Right lobe of liver (tissue), 6 donors: ENCODE data around the gene ITGA8. TPM values are rescaled to one million over a fixed set of nuclear protein-coding genes. Genes with fewer than 3 reads are reported as not detected.
"Not testable (repeated sequence)": the region's sequence is repeated elsewhere in the genome, so short reads cannot be mapped to it uniquely, and the experiment has no call there.

ENCODE experiments used
- ATAC-seq, 4 donors: fragments of 200-7000 bp; cut with Tn5 transposase; one replicate each; pipeline ENCODE4 v1.9.1; 2020; ENCODE audit warnings: mild to moderate bottlenecking in 4 of 4, moderate library complexity in 4 of 4
- DNase-seq, 3 donors: peaks; one replicate each; pipeline ENCODE4 v3.0.0-alpha.2; 2020
- H3K27ac ChIP-seq, 3 donors: fragments of 200-600 bp; one replicate each; pipeline ENCODE4 v1.8.0; 2022
- H3K27me3 ChIP-seq, 2 donors: fragments of 200-600 bp; one replicate each; pipeline ENCODE4 v1.8.0; 2022
- H3K36me3 ChIP-seq, 4 donors: fragments of 200-600 bp; sonication (generic) in 1 of 4; one replicate each; pipeline versions ENCODE4 v1.5.1 to v1.8.0; 2017 to 2022; ENCODE audit warnings: control low read depth in 1 of 4
- H3K4me1 ChIP-seq, 4 donors: fragments of 200-600 bp; sonication (generic) in 1 of 4; one replicate each; pipeline versions ENCODE4 v1.5.1 to v1.8.0; 2017 to 2022; ENCODE audit warnings: control low read depth in 1 of 4
- H3K4me3 ChIP-seq, 3 donors: fragments of 200-600 bp; one replicate each; pipeline ENCODE4 v1.8.0; 2022
- H3K9me3 ChIP-seq, 4 donors: fragments of 200-600 bp; sonication (generic) in 1 of 4; one replicate each; pipeline versions ENCODE4 v1.5.1 to v1.8.0; 2017 to 2022; ENCODE audit warnings: control low read depth in 1 of 4
- CTCF ChIP-seq, 4 donors: fragments of 200-600 bp in 3 of 4; fragments of 450-650 bp in 1 of 4; IDR thresholded peaks; one replicate each; pipeline versions ENCODE4 v1.5.1 to v1.8.0; 2016 to 2022; ENCODE audit warnings: antibody characterized with exemption in 4 of 4, mild to moderate bottlenecking in 2 of 4
- POLR2A ChIP-seq: fragments of 450-650 bp; IDR thresholded peaks from one replicate; pipeline ENCODE4 v1.6.1; 2017; ENCODE audit warnings: antibody characterized with exemption, mild to moderate bottlenecking
- WGBS: methylation state at CpG from one replicate; pipeline ENCODE4 v1.1.6; 2018; ENCODE audit warnings: low coverage, low lambda C conversion rate; ENCODE audit not compliant: insufficient coverage; ENCODE audit errors: missing lambda C conversion rate; 5-methylcytosine and 5-hydroxymethylcytosine counted together
- intact Hi-C, 2 donors: fragments of 100-400 bp; cut with DNase I; formaldehyde crosslinking; loops; one replicate each; pipeline versions ENCODE4 v1.11.2 to v1.14.1; 2022
- total RNA-seq, 6 experiments: library from RNA; depleted of rRNA in 2 of 6; stranded (reverse); fragments of >200 nt in 2 of 6; fragmentation: NEBNext Ultra II Directional in 3 of 6; extraction: Animal tissue kit (Norgen Biotek cat#: 25700) in 3 of 6; gene quantifications; one replicate each; pipeline versions ENCODE4 v1.1.0 to v1.2.4, GENCODE V29; 2016 to 2023
- donor health status: DM: no; HTN: yes; CAD: no.
- donor health status: DM: no; HTN: no; CAD: no.
- donor health status: DM: no; HTN: no; CAD: no.
- donor health status: DM: no; HTN: yes; CAD: no.
- donor health status: DM: no; HTN: yes; CAD: no.

The ITGA8 gene
- total RNA-seq, 6 experiments from 2014 or later = 0.18 to 0.80 (median 0.36) TPM

GRCh38 chr10:15543994-15544393 lies 175.7 kb downstream of the ITGA8 start:
- 100% methylated on average over 1 of the region's 1 CpG for WGBS
- DNase-seq = no peak
- intact Hi-C loops = no loop called here
- H3K4me1 ChIP-seq = no peaks in the 10 kb centered on the region
- no peak overlapping the region for H3K4me3 ChIP-seq
- no peaks in the 10 kb centered on the region for H3K36me3 ChIP-seq
- H3K27me3 ChIP-seq = no peaks in the 10 kb centered on the region
- no peak for ATAC-seq
- H3K9me3 ChIP-seq = no peaks in the 10 kb centered on the region
- no peak for TF ChIP-seq CTCF (IDR thresholded peaks at IDR 0.05)
- TF ChIP-seq POLR2A = no peak
- H3K27ac ChIP-seq = no peak overlapping the region

DNA sequence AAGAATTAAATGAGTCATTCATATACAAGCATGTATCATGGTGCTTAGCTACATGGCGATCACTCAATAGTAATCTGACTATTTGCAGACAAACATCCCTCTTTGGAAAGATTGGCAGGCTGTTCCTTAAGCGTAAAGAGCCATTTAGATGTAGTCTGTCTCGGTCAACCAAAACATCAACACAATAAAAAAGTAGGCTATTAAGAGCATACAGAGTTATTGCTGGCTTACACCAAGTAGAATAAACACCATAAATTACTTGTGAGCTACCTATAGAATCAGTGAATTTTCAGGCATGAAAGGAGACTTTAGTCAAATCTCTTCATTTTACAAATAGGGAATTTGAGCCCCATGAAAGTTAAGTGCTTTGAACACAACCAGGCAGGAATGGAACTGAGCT lies 176.9 kb downstream of the ITGA8 start:
- H3K4me1 ChIP-seq = no peaks in the 10 kb centered on the region
- H3K9me3 ChIP-seq = no peaks in the 10 kb centered on the region
- TF ChIP-seq POLR2A (no peak), CTCF (IDR thresholded peaks at IDR 0.05) (no peak)
- DNase-seq (no peak), ATAC-seq (no peak)
- no peaks in the 10 kb centered on the region for H3K27me3 ChIP-seq
- H3K36me3 ChIP-seq = no peaks in the 10 kb centered on the region
- H3K4me3 ChIP-seq = no peak overlapping the region
- WGBS = 70% methylated on average over 3 of the region's 3 CpGs
- no peak overlapping the region for H3K27ac ChIP-seq
- intact Hi-C loops = no loop called here

GRCh38 chr10:15541376-15541775 lies 178.3 kb downstream of the ITGA8 start:
- H3K9me3 ChIP-seq = no peaks in the 10 kb centered on the region
- WGBS = 86% methylated on average over 1 of the region's 1 CpG
- no peak for ATAC-seq
- no peaks in the 10 kb centered on the region for H3K36me3 ChIP-seq
- H3K4me3 ChIP-seq = no peak overlapping the region
- no peaks in the 10 kb centered on the region for H3K27me3 ChIP-seq
- no peaks in the 10 kb centered on the region for H3K4me1 ChIP-seq
- intact Hi-C loops = no loop called here
- no peak for DNase-seq
- no peak overlapping the region for H3K27ac ChIP-seq
- TF ChIP-seq POLR2A (no peak), CTCF (IDR thresholded peaks at IDR 0.05) (no peak)

- Histone ChIP-seq H3K9me3 (no peaks in the 10 kb centered on the region), H3K36me3 (no peaks in the 10 kb centered on the region), H3K27ac (no peak overlapping the region), H3K4me3 (no peak overlapping the region), H3K4me1 (no peaks in the 10 kb centered on the region), H3K27me3 (no peaks in the 10 kb centered on the region)
- ATAC-seq (no peak), DNase-seq (no peak)
- 37% methylated on average over 2 of the region's 2 CpGs for WGBS
- intact Hi-C loops = no loop called here
- TF ChIP-seq POLR2A (no peak), CTCF (IDR thresholded peaks at IDR 0.05) (no peak)
Measured at GRCh38 chr10:15540727-15541126, 179.0 kb downstream of the ITGA8 start.

- Histone ChIP-seq H3K27me3 (no peaks in the 10 kb centered on the region), H3K27ac (no peak overlapping the region), H3K4me3 (no peak overlapping the region), H3K36me3 (no peaks in the 10 kb centered on the region), H3K9me3 (no peaks in the 10 kb centered on the region), H3K4me1 (no peaks in the 10 kb centered on the region)
- DNase-seq (no peak), ATAC-seq (no peak)
- intact Hi-C loops = no loop called here
- WGBS = 54% methylated on average over 1 of the region's 1 CpG
- TF ChIP-seq POLR2A = no peak
- no peak for TF ChIP-seq CTCF (IDR thresholded peaks at IDR 0.05)
Measured at GRCh38 chr10:15539262-15539661, 180.5 kb downstream of the ITGA8 start.

GRCh38 chr10:15534928-15535538 lies 184.7 kb downstream of the ITGA8 start:
- 72% methylated on average over 6 of the region's 31 CpGs for WGBS
- H3K9me3 ChIP-seq, ATAC-seq, intact Hi-C loops, H3K4me3 ChIP-seq, H3K27me3 ChIP-seq, H3K36me3 ChIP-seq, DNase-seq, H3K4me1 ChIP-seq, H3K27ac ChIP-seq: not testable (repeated sequence)
